ENCODE results near the gene FAM174B.

Gene FAM174B

GRCh38 chr15:92623435-92623834 is 32.1 kb downstream of the FAM174B start:
- no peak overlapping the region for H3K27ac Mint-ChIP-seq
- no peaks in the 10 kb centered on the region for H3K36me3 Mint-ChIP-seq (ENCODE audit: low read depth)
- H3K27me3 Mint-ChIP-seq: peaks cover 4% of the 10 kb centered on the region
- DNase-seq (no peak), ATAC-seq (no peak)
- H3K9me3 Mint-ChIP-seq: no peaks in the 10 kb centered on the region
- peaks cover 20% of the 10 kb centered on the region for H3K4me1 Mint-ChIP-seq
- H3K4me3 Mint-ChIP-seq: no peak overlapping the region

- H3K4me3 Mint-ChIP-seq: no peak overlapping the region
- no peaks in the 10 kb centered on the region for H3K9me3 Mint-ChIP-seq
- ATAC-seq: no peak
- no peaks in the 10 kb centered on the region for H3K36me3 Mint-ChIP-seq (ENCODE audit: low read depth)
- H3K4me1 Mint-ChIP-seq: peaks cover 20% of the 10 kb centered on the region
- no peak overlapping the region for H3K27ac Mint-ChIP-seq
- H3K27me3 Mint-ChIP-seq: peaks cover 4% of the 10 kb centered on the region
- DNase-seq: no peak
Observed at GRCh38 chr15:92621972-92622533, 33.5 kb downstream of the FAM174B start.

- no peaks in the 10 kb centered on the region for H3K36me3 Mint-ChIP-seq (ENCODE audit: low read depth)
- H3K4me3 Mint-ChIP-seq: no peak overlapping the region
- H3K9me3 Mint-ChIP-seq: no peaks in the 10 kb centered on the region
- H3K4me1 Mint-ChIP-seq: peaks cover 18% of the 10 kb centered on the region
- H3K27me3 Mint-ChIP-seq: peaks cover 4% of the 10 kb centered on the region
- no peak for DNase-seq
- no peak for ATAC-seq
- H3K27ac Mint-ChIP-seq: no peak overlapping the region
Observed at GRCh38 chr15:92620991-92621390, 34.6 kb downstream of the FAM174B start.

- Mint-ChIP-seq H3K27me3 (peaks cover 4% of the 10 kb centered on the region), H3K4me3 (no peak overlapping the region), H3K27ac (no peak overlapping the region), H3K36me3 (ENCODE audit: low read depth) (no peaks in the 10 kb centered on the region), H3K4me1 (peaks cover 4% of the 10 kb centered on the region), H3K9me3 (no peaks in the 10 kb centered on the region)
- ATAC-seq (no peak), DNase-seq (no peak)
Observed at GRCh38 chr15:92619145-92620101, 36.2 kb downstream of the FAM174B start.

GRCh38 chr15:92617549-92618520 is 37.7 kb downstream of the FAM174B start:
- ATAC-seq: no peak
- no peaks in the 10 kb centered on the region for H3K36me3 Mint-ChIP-seq (ENCODE audit: low read depth)
- no peak overlapping the region for H3K4me3 Mint-ChIP-seq
- no peak overlapping the region for H3K27ac Mint-ChIP-seq
- no peak for DNase-seq
- no peaks in the 10 kb centered on the region for H3K27me3 Mint-ChIP-seq
- H3K9me3 Mint-ChIP-seq: no peaks in the 10 kb centered on the region
- H3K4me1 Mint-ChIP-seq: no peaks in the 10 kb centered on the region

GRCh38 chr15:92616621-92617548 is 38.7 kb downstream of the FAM174B start:
- Mint-ChIP-seq H3K4me3 (no peak overlapping the region), H3K36me3 (ENCODE audit: low read depth) (no peaks in the 10 kb centered on the region), H3K4me1 (no peaks in the 10 kb centered on the region)

GRCh38 chr15:92614791-92615785 is 40.5 kb downstream of the FAM174B start:
- Mint-ChIP-seq H3K36me3 (ENCODE audit: low read depth) (no peaks in the 10 kb centered on the region), H3K27ac (no peak overlapping the region), H3K9me3 (no peaks in the 10 kb centered on the region), H3K4me3 (no peak overlapping the region), H3K4me1 (no peaks in the 10 kb centered on the region), H3K27me3 (no peaks in the 10 kb centered on the region)
- DNase-seq (no peak), ATAC-seq (no peak)

More at GRCh38 chr15:92616621-92617548, 38.7 kb downstream of the FAM174B start:
- Mint-ChIP-seq H3K27me3 (no peaks in the 10 kb centered on the region), H3K27ac (no peak overlapping the region), H3K9me3 (no peaks in the 10 kb centered on the region)
- ATAC-seq (no peak), DNase-seq (no peak)

GRCh38 chr15:92614301-92614700 is 41.3 kb downstream of the FAM174B start:
- DNase-seq: no peak
- no peak for ATAC-seq
- Mint-ChIP-seq H3K27me3 (no peaks in the 10 kb centered on the region), H3K4me1 (no peaks in the 10 kb centered on the region), H3K27ac (no peak overlapping the region), H3K36me3 (ENCODE audit: low read depth) (no peaks in the 10 kb centered on the region), H3K4me3 (no peak overlapping the region), H3K9me3 (no peaks in the 10 kb centered on the region)

GRCh38 chr15:92613841-92614240 is 41.7 kb downstream of the FAM174B start:
- DNase-seq (no peak), ATAC-seq (no peak)
- Mint-ChIP-seq H3K4me3 (no peak overlapping the region), H3K27me3 (no peaks in the 10 kb centered on the region), H3K9me3 (no peaks in the 10 kb centered on the region), H3K27ac (no peak overlapping the region), H3K36me3 (ENCODE audit: low read depth) (no peaks in the 10 kb centered on the region), H3K4me1 (no peaks in the 10 kb centered on the region)

- no peaks in the 10 kb centered on the region for H3K27me3 Mint-ChIP-seq
- no peak for ATAC-seq
- H3K4me1 Mint-ChIP-seq: no peaks in the 10 kb centered on the region
- H3K27ac Mint-ChIP-seq: no peak overlapping the region
- H3K9me3 Mint-ChIP-seq: no peaks in the 10 kb centered on the region
- H3K36me3 Mint-ChIP-seq (ENCODE audit: low read depth): no peaks in the 10 kb centered on the region
- DNase-seq: no peak
- no peak overlapping the region for H3K4me3 Mint-ChIP-seq
Observed at GRCh38 chr15:92612891-92613290, 42.7 kb downstream of the FAM174B start.

GRCh38 chr15:92611995-92612745 is 43.4 kb downstream of the FAM174B start:
- H3K27ac Mint-ChIP-seq: no peak overlapping the region
- ATAC-seq: no peak
- no peak overlapping the region for H3K4me3 Mint-ChIP-seq

GRCh38 chr15:92611150-92611549 is 44.4 kb downstream of the FAM174B start:
- DNase-seq (no peak), ATAC-seq (no peak)
- Mint-ChIP-seq H3K27me3 (no peaks in the 10 kb centered on the region), H3K4me3 (no peak overlapping the region), H3K4me1 (no peaks in the 10 kb centered on the region), H3K9me3 (no peaks in the 10 kb centered on the region), H3K27ac (no peak overlapping the region), H3K36me3 (ENCODE audit: low read depth) (no peaks in the 10 kb centered on the region)

More at GRCh38 chr15:92611995-92612745, 43.4 kb downstream of the FAM174B start:
- Mint-ChIP-seq H3K36me3 (ENCODE audit: low read depth) (no peaks in the 10 kb centered on the region), H3K9me3 (no peaks in the 10 kb centered on the region), H3K27me3 (no peaks in the 10 kb centered on the region), H3K4me1 (no peaks in the 10 kb centered on the region)
- no peak for DNase-seq
